T-helper 17 cell (primary cell): ENCODE measurements around the gene ACOX3. TPM values are rescaled to one million over a fixed set of nuclear protein-coding genes. Genes with fewer than 3 reads are reported as not detected.

Experiments
- ATAC-seq: fragments of 150-1000 bp; cut with Tn5 transposase; 2 replicates; pipeline ENCODE4 v1.10.0; 2021; ENCODE audit warnings: mild to moderate bottlenecking, moderate library complexity
- DNase-seq, 3 donors: peaks; one replicate each; pipeline versions ENCODE4 v3.0.0 to v3.0.0-alpha.2; 2020 to 2021
- H3K9me3 ChIP-seq: one replicate; pipeline ENCODE4 v1.7.0; 2013; ENCODE audit warnings: low read length, mild to moderate bottlenecking; ENCODE audit not compliant: control insufficient read depth, poor library complexity, severe bottlenecking
- H3K27ac Mint-ChIP-seq: one replicate; pipeline ENCODE4 v1.8.0; 2022; ENCODE audit warnings: mild to moderate bottlenecking, moderate library complexity, mixed read lengths
- H3K27me3 Mint-ChIP-seq: one replicate; pipeline ENCODE4 v1.8.0; 2022; ENCODE audit warnings: mixed read lengths
- H3K36me3 Mint-ChIP-seq: one replicate; pipeline ENCODE4 v1.8.0; 2022; ENCODE audit warnings: low read depth, mixed read lengths
- H3K4me1 Mint-ChIP-seq: one replicate; pipeline ENCODE4 v1.8.0; 2022; ENCODE audit warnings: mild to moderate bottlenecking, mixed read lengths
- H3K4me3 Mint-ChIP-seq: one replicate; pipeline ENCODE4 v1.8.0; 2022; ENCODE audit warnings: mild to moderate bottlenecking, moderate library complexity, mixed read lengths
- total RNA-seq, 4 donors: library from RNA in 2 of 4; stranded (reverse) in 2 of 4; gene quantifications; one replicate each; pipeline ENCODE4 v1.2.3 and lab custom pipeline; 2022 to 2026

The ACOX3 gene
- total RNA-seq, 2 donors from 2014 or later = 9.6 to 11.3 TPM

- H3K4me3 Mint-ChIP-seq = no peak overlapping the region
- H3K27me3 Mint-ChIP-seq = no peaks in the 10 kb centered on the region
- H3K9me3 ChIP-seq = no peaks in the 10 kb centered on the region
- DNase-seq = no peak
- H3K36me3 Mint-ChIP-seq = no peaks in the 10 kb centered on the region
- no peaks in the 10 kb centered on the region for H3K4me1 Mint-ChIP-seq
- no peak for ATAC-seq
- H3K27ac Mint-ChIP-seq = no peak overlapping the region
Measured at GRCh38 chr4:8372506-8372905, 68.0 kb downstream of the ACOX3 start.

GRCh38 chr4:8371596-8371995 lies 68.9 kb downstream of the ACOX3 start:
- Mint-ChIP-seq H3K27me3 (no peaks in the 10 kb centered on the region), H3K27ac (no peak overlapping the region), H3K4me3 (no peak overlapping the region), H3K36me3 (peaks cover 2% of the 10 kb centered on the region), H3K4me1 (no peaks in the 10 kb centered on the region)
- ATAC-seq (no peak), DNase-seq (no peak)
- H3K9me3 ChIP-seq = no peaks in the 10 kb centered on the region

GRCh38 chr4:8370835-8371595 lies 69.5 kb downstream of the ACOX3 start:
- no peaks in the 10 kb centered on the region for H3K4me1 Mint-ChIP-seq
- H3K36me3 Mint-ChIP-seq = peaks cover 2% of the 10 kb centered on the region
- no peak for ATAC-seq

GRCh38 chr4:8370106-8370787 lies 70.3 kb downstream of the ACOX3 start:
- DNase-seq = no peak
- no peak overlapping the region for H3K27ac Mint-ChIP-seq
- H3K27me3 Mint-ChIP-seq = no peaks in the 10 kb centered on the region
- no peaks in the 10 kb centered on the region for H3K9me3 ChIP-seq
- no peak for ATAC-seq
- peaks cover 2% of the 10 kb centered on the region for H3K36me3 Mint-ChIP-seq
- no peak overlapping the region for H3K4me3 Mint-ChIP-seq
- no peaks in the 10 kb centered on the region for H3K4me1 Mint-ChIP-seq

More at GRCh38 chr4:8370835-8371595, 69.5 kb downstream of the ACOX3 start:
- H3K9me3 ChIP-seq = no peaks in the 10 kb centered on the region
- no peak for DNase-seq
- Mint-ChIP-seq H3K4me3 (no peak overlapping the region), H3K27me3 (no peaks in the 10 kb centered on the region), H3K27ac (no peak overlapping the region)

- no peaks in the 10 kb centered on the region for H3K9me3 ChIP-seq
- DNase-seq (no peak), ATAC-seq (no peak)
- peaks cover 2% of the 10 kb centered on the region for H3K36me3 Mint-ChIP-seq
- H3K27me3 Mint-ChIP-seq = no peaks in the 10 kb centered on the region
- H3K4me1 Mint-ChIP-seq = no peaks in the 10 kb centered on the region
- H3K27ac Mint-ChIP-seq = no peak overlapping the region
- no peak overlapping the region for H3K4me3 Mint-ChIP-seq
Measured at GRCh38 chr4:8369426-8370105, 71.0 kb downstream of the ACOX3 start.

GRCh38 chr4:8368998-8369397 lies 71.5 kb downstream of the ACOX3 start:
- DNase-seq = no peak
- H3K9me3 ChIP-seq = no peaks in the 10 kb centered on the region
- no peak for ATAC-seq
- Mint-ChIP-seq H3K4me1 (no peaks in the 10 kb centered on the region), H3K27me3 (no peaks in the 10 kb centered on the region), H3K36me3 (peaks cover 2% of the 10 kb centered on the region), H3K27ac (no peak overlapping the region), H3K4me3 (no peak overlapping the region)

- H3K36me3 Mint-ChIP-seq = peaks cover 2% of the 10 kb centered on the region
- H3K9me3 ChIP-seq = no peaks in the 10 kb centered on the region
- H3K27ac Mint-ChIP-seq = no peak overlapping the region
- no peaks in the 10 kb centered on the region for H3K27me3 Mint-ChIP-seq
- H3K4me1 Mint-ChIP-seq = no peaks in the 10 kb centered on the region
- ATAC-seq = no peak
- no peak overlapping the region for H3K4me3 Mint-ChIP-seq
- DNase-seq = no peak
Measured at GRCh38 chr4:8368061-8368481, 72.5 kb downstream of the ACOX3 start.

- Mint-ChIP-seq H3K4me1 (no peaks in the 10 kb centered on the region), H3K27me3 (no peaks in the 10 kb centered on the region)
- no peak for ATAC-seq
Measured at GRCh38 chr4:8366601-8367000, 73.9 kb downstream of the ACOX3 start.

GRCh38 chr4:8365951-8366350 lies 74.6 kb downstream of the ACOX3 start:
- no peak overlapping the region for H3K4me3 Mint-ChIP-seq
- no peak overlapping the region for H3K27ac Mint-ChIP-seq
- no peaks in the 10 kb centered on the region for H3K4me1 Mint-ChIP-seq
- H3K27me3 Mint-ChIP-seq = no peaks in the 10 kb centered on the region
- DNase-seq (no peak), ATAC-seq (no peak)
- no peaks in the 10 kb centered on the region for H3K9me3 ChIP-seq
- peaks cover 2% of the 10 kb centered on the region for H3K36me3 Mint-ChIP-seq

More at GRCh38 chr4:8366601-8367000, 73.9 kb downstream of the ACOX3 start:
- Mint-ChIP-seq H3K27ac (no peak overlapping the region), H3K4me3 (no peak overlapping the region), H3K36me3 (peaks cover 2% of the 10 kb centered on the region)
- DNase-seq = no peak
- H3K9me3 ChIP-seq = no peaks in the 10 kb centered on the region

- ATAC-seq = no peak
- no peaks in the 10 kb centered on the region for H3K9me3 ChIP-seq
- Mint-ChIP-seq H3K27ac (no peak overlapping the region), H3K4me1 (no peaks in the 10 kb centered on the region), H3K27me3 (no peaks in the 10 kb centered on the region), H3K36me3 (peaks cover 2% of the 10 kb centered on the region), H3K4me3 (no peak overlapping the region)
- no peak for DNase-seq
Measured at GRCh38 chr4:8365353-8365752, 75.2 kb downstream of the ACOX3 start.

- H3K9me3 ChIP-seq = no peaks in the 10 kb centered on the region
- no peak for DNase-seq
- peaks cover under 1% of the 10 kb centered on the region for H3K27me3 Mint-ChIP-seq
- H3K4me3 Mint-ChIP-seq = no peak overlapping the region
- ATAC-seq = no peak
- H3K27ac Mint-ChIP-seq = no peak overlapping the region
- no peaks in the 10 kb centered on the region for H3K4me1 Mint-ChIP-seq
- peaks cover 2% of the 10 kb centered on the region for H3K36me3 Mint-ChIP-seq
Measured at GRCh38 chr4:8364848-8365350, 75.6 kb downstream of the ACOX3 start.

GRCh38 chr4:8364141-8364540 lies 76.4 kb downstream of the ACOX3 start:
- H3K27ac Mint-ChIP-seq = no peak overlapping the region
- H3K27me3 Mint-ChIP-seq = peaks cover 6% of the 10 kb centered on the region

GRCh38 chr4:8362483-8362882 lies 78.0 kb downstream of the ACOX3 start:
- DNase-seq (no peak), ATAC-seq (no peak)
- H3K9me3 ChIP-seq = no peaks in the 10 kb centered on the region
- Mint-ChIP-seq H3K4me3 (no peak overlapping the region), H3K4me1 (no peaks in the 10 kb centered on the region), H3K27me3 (peaks cover 15% of the 10 kb centered on the region), H3K36me3 (peaks cover 2% of the 10 kb centered on the region), H3K27ac (no peak overlapping the region)

More at GRCh38 chr4:8364141-8364540, 76.4 kb downstream of the ACOX3 start:
- no peak for ATAC-seq
- no peak for DNase-seq
- H3K36me3 Mint-ChIP-seq = peaks cover 2% of the 10 kb centered on the region
- no peaks in the 10 kb centered on the region for H3K4me1 Mint-ChIP-seq
- no peaks in the 10 kb centered on the region for H3K9me3 ChIP-seq
- H3K4me3 Mint-ChIP-seq = no peak overlapping the region
